ENCODE measurements around the gene KLHL8. TPM values are rescaled to one million over a fixed set of nuclear protein-coding genes. Genes with fewer than 3 reads are reported as not detected.

Gene KLHL8
- total RNA-seq, 1 donor from 2014 or later, result 11.7 TPM

DNA sequence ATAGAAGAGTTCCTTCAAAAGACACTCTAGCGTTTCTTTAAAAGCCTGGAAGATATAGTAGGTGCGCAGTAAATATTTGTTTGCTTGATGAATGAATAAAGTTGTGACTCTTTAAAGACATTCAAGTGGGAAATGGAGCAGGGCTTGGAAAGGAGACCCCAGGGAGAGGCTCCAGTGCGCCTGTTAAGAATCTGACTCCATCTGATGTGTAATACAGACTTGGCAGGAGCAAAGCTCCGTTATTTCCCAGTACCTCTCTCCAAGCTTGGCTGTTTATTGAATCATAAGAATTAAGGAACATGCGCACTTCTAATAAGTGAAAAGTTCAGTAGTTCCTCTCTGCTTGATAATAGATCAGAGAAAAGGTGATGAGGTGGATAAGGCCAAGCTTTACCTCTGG lies 18.8 kb upstream of the KLHL8 start:
- TF ChIP-seq, protein P1, sequence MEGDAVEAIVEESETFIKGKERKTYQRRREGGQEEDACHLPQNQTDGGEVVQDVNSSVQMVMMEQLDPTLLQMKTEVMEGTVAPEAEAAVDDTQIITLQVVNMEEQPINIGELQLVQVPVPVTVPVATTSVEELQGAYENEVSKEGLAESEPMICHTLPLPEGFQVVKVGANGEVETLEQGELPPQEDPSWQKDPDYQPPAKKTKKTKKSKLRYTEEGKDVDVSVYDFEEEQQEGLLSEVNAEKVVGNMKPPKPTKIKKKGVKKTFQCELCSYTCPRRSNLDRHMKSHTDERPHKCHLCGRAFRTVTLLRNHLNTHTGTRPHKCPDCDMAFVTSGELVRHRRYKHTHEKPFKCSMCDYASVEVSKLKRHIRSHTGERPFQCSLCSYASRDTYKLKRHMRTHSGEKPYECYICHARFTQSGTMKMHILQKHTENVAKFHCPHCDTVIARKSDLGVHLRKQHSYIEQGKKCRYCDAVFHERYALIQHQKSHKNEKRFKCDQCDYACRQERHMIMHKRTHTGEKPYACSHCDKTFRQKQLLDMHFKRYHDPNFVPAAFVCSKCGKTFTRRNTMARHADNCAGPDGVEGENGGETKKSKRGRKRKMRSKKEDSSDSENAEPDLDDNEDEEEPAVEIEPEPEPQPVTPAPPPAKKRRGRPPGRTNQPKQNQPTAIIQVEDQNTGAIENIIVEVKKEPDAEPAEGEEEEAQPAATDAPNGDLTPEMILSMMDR (IDR thresholded peaks at IDR 0.05; ENCODE audit: borderline replicate concordance), result no peak
- no peak overlapping the region for H3K27ac ChIP-seq (replicated peaks)
- intact Hi-C loops (cut with micrococcal nuclease), result loop anchor here (5.0 to 10.0 kb wide), 2 partner anchors 87 to 314 kb away; no protein-coding TSS in a partner anchor
- peaks cover 22% of the 10 kb centered on the region for H3K4me1 ChIP-seq
- H3K27me3 ChIP-seq (ENCODE audit: low read depth), result no peaks in the 10 kb centered on the region
- no peak for DNase-seq
- peaks cover 25% of the 10 kb centered on the region for H3K9me3 ChIP-seq (replicated peaks)
- H3K4me3 ChIP-seq, result no peak overlapping the region
- no peaks in the 10 kb centered on the region for H3K36me3 ChIP-seq

DNA sequence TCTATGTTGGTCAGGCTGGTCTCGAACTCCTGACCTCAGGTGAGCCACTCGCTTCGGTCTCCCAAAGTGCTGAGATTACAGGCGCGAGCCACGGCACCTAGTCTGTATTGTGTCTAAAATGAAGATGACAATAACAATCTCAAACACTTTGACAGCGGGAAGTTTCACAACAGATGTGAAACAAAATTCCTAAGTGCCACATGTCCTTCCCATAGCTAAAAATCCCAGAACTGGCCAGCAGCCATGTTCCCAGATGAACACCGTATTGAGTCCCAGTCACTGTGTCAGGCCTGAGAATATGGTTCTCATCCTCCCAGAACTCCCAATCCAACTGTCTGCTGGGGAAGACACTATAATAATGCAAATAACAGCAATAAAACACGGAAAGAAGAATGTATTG lies 16.4 kb upstream of the KLHL8 start:
- Histone ChIP-seq H3K9me3 (replicated peaks) (peaks cover 2% of the 10 kb centered on the region), H3K36me3 (no peaks in the 10 kb centered on the region), H3K4me3 (no peak overlapping the region), H3K27me3 (ENCODE audit: low read depth) (no peaks in the 10 kb centered on the region), H3K4me1 (peaks cover 22% of the 10 kb centered on the region), H3K27ac (replicated peaks) (no peak overlapping the region)
- no peak for DNase-seq
- intact Hi-C loops (cut with micrococcal nuclease), result loop anchor here (5.0 to 10.0 kb wide), 2 partner anchors 85 to 312 kb away; no protein-coding TSS in a partner anchor
- TF ChIP-seq, protein P1 (IDR thresholded peaks at IDR 0.05; ENCODE audit: borderline replicate concordance), result no peak

DNA sequence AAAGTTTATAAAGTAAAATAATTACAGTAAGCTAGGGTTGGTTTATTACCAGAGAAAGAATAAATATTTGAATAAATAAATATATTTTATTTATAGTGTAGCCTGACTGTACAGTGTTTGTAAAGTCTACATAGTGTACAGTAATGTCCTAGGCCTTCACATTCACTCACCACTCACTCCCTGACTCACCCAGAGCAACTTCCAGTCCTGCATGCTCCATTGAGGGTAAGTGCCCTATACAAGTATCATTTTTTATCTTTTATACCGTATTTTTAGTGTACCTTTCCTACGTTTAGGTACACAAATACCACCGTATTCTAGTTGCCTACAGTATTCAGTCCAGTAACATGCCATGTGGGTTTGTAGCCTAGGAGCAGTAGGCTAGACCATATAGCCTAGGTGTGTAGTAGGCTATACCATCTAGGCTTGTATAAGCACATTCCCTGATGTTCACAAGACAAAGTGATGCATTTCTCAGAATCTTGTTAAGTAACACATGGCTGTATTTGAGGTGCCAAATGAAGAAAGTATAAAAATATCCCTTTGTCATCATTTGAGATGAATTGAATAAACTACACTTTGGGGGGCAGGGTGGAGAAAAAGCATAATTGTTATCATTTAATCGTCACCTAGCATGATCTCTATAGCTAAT lies 14.7 kb upstream of the KLHL8 start:
- H3K27ac ChIP-seq (replicated peaks), result no peak overlapping the region
- intact Hi-C loops (cut with micrococcal nuclease), result loop anchor here (5.0 to 10.0 kb wide), 2 partner anchors 83 to 310 kb away; no protein-coding TSS in a partner anchor
- H3K36me3 ChIP-seq, result no peaks in the 10 kb centered on the region

DNA sequence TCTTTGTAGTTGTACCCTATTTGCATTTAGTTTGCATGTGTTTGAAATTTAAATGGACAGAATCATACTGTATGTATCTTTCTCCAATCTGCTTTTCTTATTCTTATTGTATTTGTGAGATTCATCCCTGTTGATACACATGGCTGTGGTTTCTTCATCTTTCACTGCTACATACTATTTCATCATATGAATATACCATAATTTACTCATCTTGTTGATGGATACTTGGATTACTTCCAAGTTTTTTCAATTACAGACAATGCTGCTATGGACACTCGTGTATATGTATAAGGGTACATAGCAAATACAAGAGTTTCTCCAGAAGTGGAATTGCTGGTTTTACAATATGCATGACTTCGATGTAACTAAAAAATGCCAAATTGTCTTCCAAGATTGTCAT lies 11.8 kb upstream of the KLHL8 start:
- TF ChIP-seq, protein P1 (IDR thresholded peaks at IDR 0.05; ENCODE audit: borderline replicate concordance), result no peak
- H3K36me3 ChIP-seq, result no peaks in the 10 kb centered on the region
- H3K27ac ChIP-seq (replicated peaks), result no peak overlapping the region
- no peaks in the 10 kb centered on the region for H3K27me3 ChIP-seq (ENCODE audit: low read depth)
- intact Hi-C loops (cut with micrococcal nuclease), result loop anchor here (10.0 kb wide), 1 partner anchor 307 kb away; no protein-coding TSS in a partner anchor
- no peaks in the 10 kb centered on the region for H3K9me3 ChIP-seq (replicated peaks)
- DNase-seq, result no peak
- no peak overlapping the region for H3K4me3 ChIP-seq
- H3K4me1 ChIP-seq, result peaks cover 6% of the 10 kb centered on the region

More for the DNA sequence above, 14.7 kb upstream of the KLHL8 start:
- Histone ChIP-seq H3K27me3 (ENCODE audit: low read depth) (no peaks in the 10 kb centered on the region), H3K9me3 (replicated peaks) (no peaks in the 10 kb centered on the region), H3K4me1 (peaks cover 12% of the 10 kb centered on the region), H3K4me3 (peak overlapping the region; percentile 60)
- no peak for DNase-seq
- TF ChIP-seq, protein P1 (IDR thresholded peaks at IDR 0.05; ENCODE audit: borderline replicate concordance), result no peak

DNA sequence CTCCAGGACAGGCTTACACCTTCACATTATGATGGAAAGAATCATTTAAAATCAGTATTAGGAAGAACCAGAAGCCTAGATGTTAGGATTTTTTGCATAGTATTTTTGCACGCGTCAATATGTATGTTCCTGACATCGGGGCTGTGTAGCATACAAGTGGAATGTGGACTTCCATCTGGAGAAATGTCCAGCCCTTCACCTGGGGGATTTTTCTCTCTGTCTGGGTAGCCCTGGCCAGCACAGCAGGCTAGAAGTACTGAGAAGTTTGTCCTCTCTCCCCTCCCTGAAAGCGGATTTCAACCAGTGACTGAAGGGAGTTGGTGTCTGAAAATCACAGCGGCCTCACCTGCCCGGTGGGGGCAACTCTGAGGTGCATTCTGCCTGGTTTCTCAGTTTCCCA lies 10.4 kb upstream of the KLHL8 start:
- intact Hi-C loops (cut with micrococcal nuclease), result loop anchor here (10.0 kb wide), 1 partner anchor 306 kb away; no protein-coding TSS in a partner anchor
- no peaks in the 10 kb centered on the region for H3K9me3 ChIP-seq (replicated peaks)
- H3K27ac ChIP-seq (replicated peaks), result no peak overlapping the region
- no peak for DNase-seq
- H3K4me1 ChIP-seq, result peaks cover 6% of the 10 kb centered on the region
- H3K4me3 ChIP-seq, result no peak overlapping the region
- no peaks in the 10 kb centered on the region for H3K27me3 ChIP-seq (ENCODE audit: low read depth)
- TF ChIP-seq, protein P1 (IDR thresholded peaks at IDR 0.05; ENCODE audit: borderline replicate concordance), result no peak
- no peaks in the 10 kb centered on the region for H3K36me3 ChIP-seq

All from left ventricle myocardium inferior (tissue), 1 donor.